Gastrocnemius medialis (tissue), 4 donors: ENCODE results near the gene XPO6. TPM values are rescaled to one million over a fixed set of nuclear protein-coding genes. Genes with fewer than 3 reads are reported as not detected.
"Not testable (repeated sequence)": the region's sequence is repeated elsewhere in the genome, so short reads cannot be mapped to it uniquely, and the experiment has no call there.

ENCODE experiments used
- ATAC-seq, 2 donors: fragments of 150-250 bp; one replicate each; pipeline ENCODE4 v1.9.1; 2016
- DNase-seq, 2 donors: peaks; one replicate each; pipeline ENCODE4 v3.0.0-alpha.2; 2019
- H3K27ac ChIP-seq, 4 donors: fragments of 200-600 bp; sonication (generic); 1 replicate in 1 of 4; 2 replicates in 3 of 4; pipeline ENCODE4 v1.5.1; 2016 to 2018; ENCODE audit warnings: mild to moderate bottlenecking in 2 of 4, moderate library complexity in 1 of 4
- H3K27me3 ChIP-seq, 3 donors: fragments of 200-600 bp; sonication (generic) in 2 of 3; 1 replicate in 1 of 3; 2 replicates in 2 of 3; pipeline versions ENCODE4 v1.5.1 to v1.6.0; 2016 to 2019; ENCODE audit warnings: mild to moderate bottlenecking in 1 of 3, moderate library complexity in 1 of 3
- H3K36me3 ChIP-seq, 2 donors: fragments of 200-600 bp; sonication (generic) in 1 of 2; one replicate each; pipeline ENCODE4 v1.5.1; 2017 to 2018
- H3K4me1 ChIP-seq, 2 donors: fragments of 200-600 bp; sonication (generic) in 1 of 2; one replicate each; pipeline ENCODE4 v1.5.1; 2016 to 2017; ENCODE audit warnings: mild to moderate bottlenecking in 2 of 2
- H3K4me3 ChIP-seq, 4 donors: fragments of 200-600 bp; sonication (generic) in 3 of 4; 1 replicate in 1 of 4; 2 replicates in 3 of 4; pipeline ENCODE4 v1.5.1; 2016 to 2019; ENCODE audit warnings: mild to moderate bottlenecking in 2 of 4
- H3K9me3 ChIP-seq, 3 donors: fragments of 200-600 bp; sonication (generic) in 2 of 3; 1 replicate in 1 of 3; 2 replicates in 2 of 3; pipeline ENCODE4 v1.5.1; 2016 to 2019
- POLR2A ChIP-seq, 2 donors: fragments of 450-650 bp; IDR thresholded peaks; one replicate each; pipeline ENCODE4 v1.6.1; 2017; ENCODE audit warnings: antibody characterized with exemption in 2 of 2, mild to moderate bottlenecking in 2 of 2, moderate library complexity in 2 of 2
- in situ Hi-C, 4 donors: fragments of 200-750 bp; cut with MboI; loops; one replicate each; pipeline versions ENCODE4 v1.15.0 to v1.8.0; 2017; ENCODE audit warnings: low sequenced_read_pairs in 4 of 4
- intact Hi-C: fragments of 100-400 bp; cut with DNase I; formaldehyde crosslinking; loops from one replicate; pipeline ENCODE4 v1.15.1; 2023; ENCODE audit warnings: low total_unique reads
- total RNA-seq, 4 donors: library from RNA; depleted of rRNA; stranded (reverse); fragments of >200 nt; gene quantifications; one replicate each; pipeline versions ENCODE4 v1.1.0 to v1.2.3, GENCODE V29; 2016
- TF ChIP-seq, protein P1 (sequence below), 5 experiments: fragments of 450-650 bp in 3 of 5; fragments of 200-600 bp in 2 of 5; sonication (generic) in 2 of 5; IDR thresholded peaks in 4 of 5; conservative IDR thresholded peaks in 1 of 5; 1 replicate in 4 of 5; 2 replicates in 1 of 5; pipeline ENCODE4 v1.5.1; 2016 to 2019; ENCODE audit warnings: antibody characterized with exemption in 5 of 5, mild to moderate bottlenecking in 3 of 5, moderate library complexity in 3 of 5

The XPO6 gene
- total RNA-seq, 4 donors from 2014 or later = 20.9 to 40.1 (median 29.6) TPM

DNA sequence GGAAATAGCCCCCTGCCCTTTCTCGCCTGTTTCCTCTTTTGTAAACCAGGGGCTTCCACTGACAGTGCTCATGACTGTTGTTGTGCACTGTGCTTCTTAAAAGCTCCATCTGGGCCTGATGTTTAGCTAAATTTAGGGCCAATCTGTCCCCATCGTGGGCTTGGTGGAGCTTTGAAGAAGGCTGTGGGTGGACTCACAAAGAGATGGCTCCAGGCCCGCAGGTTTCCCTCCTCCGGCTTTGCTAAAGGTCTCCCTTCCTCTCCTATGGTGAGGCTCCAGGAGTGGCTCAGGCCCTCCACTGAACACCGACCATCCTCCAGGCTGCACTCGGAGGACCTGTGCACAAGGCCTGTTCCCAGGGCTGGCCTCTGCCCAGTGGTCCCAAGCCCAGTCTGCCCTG lies 30.2 kb upstream of the XPO6 start:
- in situ Hi-C loops = loop anchor here in 1 of 4 donors (25.0 kb wide), 1 partner anchor 105 kb away; no protein-coding TSS in a partner anchor

DNA sequence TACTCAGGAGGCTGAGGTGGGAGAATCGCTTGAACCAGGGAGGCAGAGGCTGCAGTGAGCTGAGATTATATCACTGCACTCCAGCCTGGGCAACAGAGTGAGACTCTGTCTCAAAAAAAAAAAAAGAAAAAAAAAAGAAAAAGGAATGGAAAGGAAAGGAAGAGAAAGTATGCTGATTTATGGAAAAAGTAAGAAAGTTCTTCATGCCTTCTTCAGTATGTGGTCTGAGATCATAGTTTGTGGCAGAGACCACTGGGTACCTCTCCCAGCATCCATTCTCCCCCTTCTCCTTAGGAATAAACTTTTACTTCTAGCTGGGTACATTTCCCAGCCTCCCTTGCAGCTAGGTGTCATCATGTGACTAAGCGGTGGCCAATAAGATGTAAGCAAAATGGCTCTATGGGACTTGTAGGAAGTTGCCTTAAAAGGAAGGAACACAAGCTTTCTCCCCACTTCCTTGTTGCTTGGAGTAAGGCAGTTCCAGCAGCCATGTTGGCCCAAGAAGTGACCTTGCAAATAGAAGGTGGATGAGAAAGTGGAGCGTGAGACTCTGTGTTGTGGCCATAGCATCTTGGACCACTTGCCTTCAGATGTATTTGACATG lies 26.1 kb upstream of the XPO6 start:
- H3K4me3 ChIP-seq = no peak overlapping the region
- H3K36me3 ChIP-seq = no peaks in the 10 kb centered on the region
- no peak for DNase-seq
- in situ Hi-C loops = loop anchor here in 1 of 4 donors (25.0 kb wide), 1 partner anchor 101 kb away; no protein-coding TSS in a partner anchor
- H3K4me1 ChIP-seq = no peaks in the 10 kb centered on the region
- TF ChIP-seq POLR2A (IDR thresholded peaks at IDR 0.05) = no peak
- TF ChIP-seq, protein P1, sequence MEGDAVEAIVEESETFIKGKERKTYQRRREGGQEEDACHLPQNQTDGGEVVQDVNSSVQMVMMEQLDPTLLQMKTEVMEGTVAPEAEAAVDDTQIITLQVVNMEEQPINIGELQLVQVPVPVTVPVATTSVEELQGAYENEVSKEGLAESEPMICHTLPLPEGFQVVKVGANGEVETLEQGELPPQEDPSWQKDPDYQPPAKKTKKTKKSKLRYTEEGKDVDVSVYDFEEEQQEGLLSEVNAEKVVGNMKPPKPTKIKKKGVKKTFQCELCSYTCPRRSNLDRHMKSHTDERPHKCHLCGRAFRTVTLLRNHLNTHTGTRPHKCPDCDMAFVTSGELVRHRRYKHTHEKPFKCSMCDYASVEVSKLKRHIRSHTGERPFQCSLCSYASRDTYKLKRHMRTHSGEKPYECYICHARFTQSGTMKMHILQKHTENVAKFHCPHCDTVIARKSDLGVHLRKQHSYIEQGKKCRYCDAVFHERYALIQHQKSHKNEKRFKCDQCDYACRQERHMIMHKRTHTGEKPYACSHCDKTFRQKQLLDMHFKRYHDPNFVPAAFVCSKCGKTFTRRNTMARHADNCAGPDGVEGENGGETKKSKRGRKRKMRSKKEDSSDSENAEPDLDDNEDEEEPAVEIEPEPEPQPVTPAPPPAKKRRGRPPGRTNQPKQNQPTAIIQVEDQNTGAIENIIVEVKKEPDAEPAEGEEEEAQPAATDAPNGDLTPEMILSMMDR (IDR thresholded peaks at IDR 0.05 in 4 of 5, conservative IDR thresholded peaks at IDR 0.05 in 1 of 5) = no peak
- no peak for ATAC-seq
- no peaks in the 10 kb centered on the region for H3K9me3 ChIP-seq
- H3K27me3 ChIP-seq = no peaks in the 10 kb centered on the region
- H3K27ac ChIP-seq = no peak overlapping the region
- intact Hi-C loops = no loop called here

More for the DNA sequence above, 30.2 kb upstream of the XPO6 start:
- TF ChIP-seq POLR2A (IDR thresholded peaks at IDR 0.05) = no peak
- TF ChIP-seq, protein P1 (IDR thresholded peaks at IDR 0.05 in 4 of 5, conservative IDR thresholded peaks at IDR 0.05 in 1 of 5) = no peak
- Histone ChIP-seq H3K36me3 (no peaks in the 10 kb centered on the region), H3K4me3 (no peak overlapping the region), H3K4me1 (no peaks in the 10 kb centered on the region), H3K27me3 (no peaks in the 10 kb centered on the region), H3K9me3 (no peaks in the 10 kb centered on the region), H3K27ac (no peak overlapping the region)
- ATAC-seq = no peak
- intact Hi-C loops = no loop called here
- no peak for DNase-seq

DNA sequence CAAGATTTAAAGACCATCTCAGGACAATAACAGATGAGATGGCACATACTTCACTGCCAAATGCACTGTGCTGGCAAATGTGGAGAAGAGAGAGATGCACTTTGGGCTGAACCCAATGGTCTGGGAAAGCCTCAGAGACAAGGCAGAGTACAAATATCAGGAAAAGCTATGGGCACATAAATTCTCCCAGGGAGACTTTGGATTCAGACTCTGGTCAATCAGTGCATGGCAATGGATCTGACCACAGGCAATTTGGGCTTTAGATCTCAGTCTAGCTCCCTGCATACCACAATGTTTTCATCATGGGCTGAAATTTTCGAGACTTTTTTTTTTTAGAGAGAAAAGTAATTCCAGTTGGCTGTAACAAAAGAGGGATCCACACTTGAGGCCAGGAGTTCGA lies 20.0 kb upstream of the XPO6 start:
- intact Hi-C loops = no loop called here
- no peaks in the 10 kb centered on the region for H3K27me3 ChIP-seq
- DNase-seq (no peak), ATAC-seq (no peak)
- H3K4me1 ChIP-seq = no peaks in the 10 kb centered on the region
- H3K9me3 ChIP-seq = no peaks in the 10 kb centered on the region
- no peak overlapping the region for H3K27ac ChIP-seq
- in situ Hi-C loops = loop anchor here in 1 of 4 donors (25.0 kb wide), 1 partner anchor 94 kb away; no protein-coding TSS in a partner anchor
- no peaks in the 10 kb centered on the region for H3K36me3 ChIP-seq
- TF ChIP-seq, protein P1 (IDR thresholded peaks at IDR 0.05 in 4 of 5, conservative IDR thresholded peaks at IDR 0.05 in 1 of 5) = no peak
- no peak for TF ChIP-seq POLR2A (IDR thresholded peaks at IDR 0.05)
- H3K4me3 ChIP-seq = no peak overlapping the region

DNA sequence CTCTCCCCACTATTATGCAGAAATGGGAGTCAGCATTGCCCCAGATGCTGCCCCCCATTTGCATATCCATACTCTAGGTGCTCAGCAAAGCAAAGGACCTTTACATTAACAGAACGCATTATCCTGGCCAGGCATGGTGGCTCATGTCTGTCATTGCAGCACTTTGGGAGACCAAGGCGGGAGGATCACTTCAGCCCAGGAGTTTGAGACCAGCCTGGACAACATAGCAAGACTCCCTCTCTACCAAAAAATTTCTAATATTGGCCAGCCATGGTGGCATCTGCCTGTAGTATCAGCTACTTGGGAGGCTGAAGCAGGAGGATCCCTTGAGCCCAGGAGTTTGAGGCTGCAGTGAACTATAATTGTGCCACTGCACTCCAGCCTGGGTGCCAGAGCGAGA lies 12.1 kb upstream of the XPO6 start:
- H3K4me3 ChIP-seq, H3K9me3 ChIP-seq, in situ Hi-C loops, DNase-seq, H3K36me3 ChIP-seq, H3K4me1 ChIP-seq, intact Hi-C loops, H3K27me3 ChIP-seq, ATAC-seq, H3K27ac ChIP-seq: not testable (repeated sequence)

DNA sequence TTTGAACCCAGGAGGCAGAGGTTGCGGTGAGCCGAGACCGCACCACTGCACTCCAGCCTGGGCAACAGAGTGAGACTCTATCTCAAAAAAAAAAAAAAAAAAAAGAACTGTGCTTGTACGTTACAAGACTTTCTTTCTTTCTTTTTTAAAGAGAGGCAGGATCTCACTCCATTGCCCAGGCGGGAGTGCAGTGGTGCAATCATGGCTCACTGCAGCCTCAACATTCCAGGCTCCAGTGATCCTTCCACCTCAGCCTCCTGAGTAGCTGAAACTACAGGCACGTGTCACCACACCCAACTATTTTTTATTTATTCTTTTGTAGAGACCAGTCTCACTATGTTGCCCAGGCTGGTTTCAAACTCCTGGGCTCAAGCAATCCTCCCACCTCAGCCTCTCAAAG lies 8.0 kb upstream of the XPO6 start:
- H3K4me1 ChIP-seq, ATAC-seq, H3K4me3 ChIP-seq, H3K27me3 ChIP-seq, H3K9me3 ChIP-seq, DNase-seq, in situ Hi-C loops, H3K36me3 ChIP-seq, H3K27ac ChIP-seq: not testable (repeated sequence)
- intact Hi-C loops = loop anchor here (10.0 kb wide), 2 partner anchors 75 to 335 kb away; partner anchors contain the start of genes SBK1 and SGF29
